Large intestine (tissue), 3 donors: ENCODE results near the gene SMARCC1. TPM values are rescaled to one million over a fixed set of nuclear protein-coding genes. Genes with fewer than 3 reads are reported as not detected.

ENCODE experiments used
- DNase-seq, 2 donors: peaks; one replicate each; pipeline versions ENCODE4 v3.0.0 to v3.0.0-alpha.2; 2013
- H3K27ac ChIP-seq: one replicate; pipeline ENCODE4 v1.5.1; 2013; ENCODE audit warnings: low read length
- H3K27me3 ChIP-seq: 2 replicates; pipeline ENCODE4 v1.6.1; 2013; ENCODE audit warnings: low read length; ENCODE audit not compliant: control insufficient read depth, insufficient read depth
- H3K36me3 ChIP-seq: 2 replicates; pipeline ENCODE4 v1.6.1; 2013; ENCODE audit warnings: low read length; ENCODE audit not compliant: control insufficient read depth, insufficient read depth
- H3K4me1 ChIP-seq: one replicate; pipeline ENCODE4 v1.6.1; 2013; ENCODE audit warnings: low read length; ENCODE audit not compliant: control insufficient read depth, insufficient read depth
- H3K4me3 ChIP-seq: one replicate; pipeline ENCODE4 v1.5.1; 2013; ENCODE audit warnings: low read length
- H3K9me3 ChIP-seq: one replicate; pipeline ENCODE4 v1.6.1; 2013; ENCODE audit warnings: mild to moderate bottlenecking, low read depth, low read length, moderate library complexity; ENCODE audit not compliant: control insufficient read depth
- WGBS: methylation state at CpG from one replicate; pipeline ENCODE4 v1.1.5; 2013; ENCODE audit warnings: low lambda C conversion rate; ENCODE audit not compliant: insufficient coverage; 5-methylcytosine and 5-hydroxymethylcytosine counted together
- polyA plus RNA-seq: library from polyadenylated mRNA; unstranded; fragments of 120-200 nt; gene quantifications from one replicate; pipeline ENCODE4 v1.2.1, GENCODE V29; 2013

The SMARCC1 gene
- polyA plus RNA-seq, 1 donor, result 49.0 TPM

GRCh38 chr3:47581422-47581821 is 200.3 kb downstream of the SMARCC1 start:
- H3K4me3 ChIP-seq, result no peak overlapping the region
- peaks cover 13% of the 10 kb centered on the region for H3K36me3 ChIP-seq
- DNase-seq, result no peak
- H3K4me1 ChIP-seq, result peaks cover 9% of the 10 kb centered on the region
- no peak overlapping the region for H3K27ac ChIP-seq
- peaks cover 32% of the 10 kb centered on the region for H3K27me3 ChIP-seq
- H3K9me3 ChIP-seq, result peaks cover 3% of the 10 kb centered on the region
- no CpG with 5 or more reads among the region's 5 CpGs for WGBS

DNA sequence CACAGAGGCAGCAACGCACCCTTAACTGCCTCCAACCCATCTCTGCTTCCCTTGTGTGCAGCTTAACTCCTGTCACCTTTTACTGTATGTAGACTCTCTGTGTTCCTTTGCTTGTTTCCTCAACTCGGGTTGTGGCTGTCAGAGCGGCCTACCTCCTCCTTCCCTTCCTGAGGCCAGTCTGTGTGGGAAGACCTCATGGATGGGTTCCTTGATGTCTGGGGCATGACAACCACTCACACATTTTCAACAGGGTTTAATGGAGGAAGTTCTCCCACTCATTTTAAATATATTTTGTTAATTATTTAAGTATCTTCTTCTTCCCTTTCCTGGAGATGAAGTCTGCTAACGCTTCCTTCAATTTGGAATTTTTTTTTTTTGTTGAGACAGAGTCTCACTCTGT is 201.2 kb downstream of the SMARCC1 start:
- H3K4me3 ChIP-seq, result no peak overlapping the region
- H3K27ac ChIP-seq, result no peak overlapping the region
- peaks cover 3% of the 10 kb centered on the region for H3K9me3 ChIP-seq
- peaks cover 36% of the 10 kb centered on the region for H3K27me3 ChIP-seq
- WGBS, result no CpG with 5 or more reads among the region's 4 CpGs
- peaks cover 9% of the 10 kb centered on the region for H3K4me1 ChIP-seq
- H3K36me3 ChIP-seq, result peaks cover 4% of the 10 kb centered on the region
- DNase-seq, result no peak

- H3K4me3 ChIP-seq, result no peak overlapping the region
- H3K36me3 ChIP-seq, result no peaks in the 10 kb centered on the region
- DNase-seq, result no peak
- H3K9me3 ChIP-seq, result peaks cover 3% of the 10 kb centered on the region
- no peak overlapping the region for H3K27ac ChIP-seq
- H3K27me3 ChIP-seq, result peaks cover 41% of the 10 kb centered on the region
- no CpG with 5 or more reads among the region's 2 CpGs for WGBS
- peaks cover 9% of the 10 kb centered on the region for H3K4me1 ChIP-seq
Measured at GRCh38 chr3:47579875-47580274, 201.8 kb downstream of the SMARCC1 start.

- Histone ChIP-seq H3K4me3 (peak within 1 kb of the TSS; percentile 32), H3K9me3 (peaks cover 3% of the 10 kb centered on the region), H3K27me3 (peaks cover 41% of the 10 kb centered on the region), H3K36me3 (no peaks in the 10 kb centered on the region), H3K27ac (no peak within 1 kb of the TSS), H3K4me1 (peaks cover 9% of the 10 kb centered on the region)
- WGBS, result no CpG with 5 or more reads among the region's 121 CpGs
- peak; percentile 13 to 32 for DNase-seq
Measured at GRCh38 chr3:47578691-47579632, 202.7 kb downstream of the SMARCC1 start, which contains the start of gene CSPG5. CSPG5 (minus strand) TSS chr3:47578865; CDS start chr3:47578693, 172 bp downstream.

GRCh38 chr3:47578119-47578632 is 203.5 kb downstream of the SMARCC1 start:
- Histone ChIP-seq H3K27ac (no peak overlapping the region), H3K36me3 (no peaks in the 10 kb centered on the region), H3K4me3 (peak overlapping the region; percentile 32), H3K9me3 (peaks cover 3% of the 10 kb centered on the region), H3K27me3 (peaks cover 48% of the 10 kb centered on the region), H3K4me1 (peaks cover 9% of the 10 kb centered on the region)
- no CpG with 5 or more reads among the region's 57 CpGs for WGBS
- peak in 1 of 2 donors; percentile 16 for DNase-seq

- Histone ChIP-seq H3K27me3 (peaks cover 51% of the 10 kb centered on the region), H3K4me1 (peaks cover 9% of the 10 kb centered on the region), H3K9me3 (peaks cover 3% of the 10 kb centered on the region), H3K4me3 (peak overlapping the region; percentile 32), H3K27ac (no peak overlapping the region), H3K36me3 (no peaks in the 10 kb centered on the region)
- WGBS, result no CpG with 5 or more reads among the region's 49 CpGs
- peak in 1 of 2 donors; percentile 30 for DNase-seq
Measured at GRCh38 chr3:47577583-47578118, 204.0 kb downstream of the SMARCC1 start.

DNA sequence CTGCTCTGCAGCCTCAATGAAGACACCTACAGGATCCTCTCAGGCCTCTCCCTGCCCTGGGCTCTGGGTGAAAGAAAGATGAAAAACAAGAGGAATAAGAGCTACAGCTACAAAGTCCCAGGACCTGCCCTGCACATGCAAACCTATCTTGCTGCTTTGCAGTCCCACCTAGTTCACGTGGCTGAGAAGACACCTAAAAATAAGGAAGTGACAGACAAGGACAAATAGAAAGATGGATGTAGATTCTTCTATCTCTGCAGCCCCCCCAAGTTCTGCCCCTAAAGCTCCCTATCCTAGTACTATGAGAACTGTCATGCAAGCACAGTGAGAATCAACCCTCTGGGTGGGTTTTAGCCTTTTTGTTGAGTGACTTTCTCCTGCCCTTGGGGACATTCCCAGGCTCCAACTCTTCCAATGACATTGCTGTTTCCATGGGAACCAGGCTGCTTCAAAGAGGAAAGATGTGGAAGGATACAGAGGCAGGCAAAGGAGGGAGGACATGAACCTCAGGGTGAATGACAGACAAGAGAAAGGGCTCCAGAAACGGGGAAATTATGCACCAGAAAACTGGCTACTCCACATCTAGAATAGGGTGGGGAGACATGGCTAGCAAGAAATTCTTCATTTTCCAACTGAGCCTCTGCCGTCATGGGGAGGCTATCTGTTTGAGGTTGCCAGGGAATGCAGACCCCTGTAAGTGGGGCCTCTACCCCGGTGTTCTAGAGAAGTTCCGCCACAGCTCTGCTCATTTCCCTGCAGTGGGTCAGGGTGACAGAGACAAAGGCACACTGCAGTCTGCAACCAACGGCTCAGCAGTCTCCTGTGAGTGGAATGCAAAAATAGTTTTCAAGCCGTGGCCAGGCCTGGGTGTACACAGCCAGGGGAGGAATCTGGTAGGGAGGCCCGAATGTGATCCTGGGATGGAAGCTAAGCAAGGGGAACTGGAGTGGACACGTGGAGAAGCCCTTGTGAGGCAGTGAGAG is 208.2 kb downstream of the SMARCC1 start:
- Histone ChIP-seq H3K27ac (no peak overlapping the region), H3K36me3 (no peaks in the 10 kb centered on the region), H3K9me3 (peaks cover 3% of the 10 kb centered on the region), H3K4me3 (no peak overlapping the region), H3K4me1 (peaks cover 5% of the 10 kb centered on the region), H3K27me3 (peaks cover 37% of the 10 kb centered on the region)
- WGBS, result 60% methylated on average over 1 of the region's 9 CpGs
- no peak for DNase-seq

- Histone ChIP-seq H3K9me3 (no peaks in the 10 kb centered on the region), H3K4me3 (no peak overlapping the region), H3K27ac (no peak overlapping the region), H3K27me3 (peaks cover 24% of the 10 kb centered on the region), H3K4me1 (no peaks in the 10 kb centered on the region), H3K36me3 (no peaks in the 10 kb centered on the region)
- no peak for DNase-seq
- WGBS, result 29% methylated on average over 1 of the region's 10 CpGs
Measured at GRCh38 chr3:47571391-47572175, 210.1 kb downstream of the SMARCC1 start.

GRCh38 chr3:47568901-47569300 is 212.8 kb downstream of the SMARCC1 start:
- Histone ChIP-seq H3K9me3 (no peaks in the 10 kb centered on the region), H3K27me3 (peaks cover 13% of the 10 kb centered on the region), H3K4me3 (no peak overlapping the region), H3K36me3 (no peaks in the 10 kb centered on the region), H3K27ac (no peak overlapping the region), H3K4me1 (no peaks in the 10 kb centered on the region)
- WGBS, result no CpG with 5 or more reads among the region's 6 CpGs
- DNase-seq, result no peak
